Epidermal melanocyte (primary cell): ENCODE data around the gene FAM81A.
"Not testable (repeated sequence)": the region's sequence is repeated elsewhere in the genome, so short reads cannot be mapped to it uniquely, and the experiment has no call there.

Experiments
- DNase-seq: peaks from one replicate; pipeline ENCODE4 v3.0.0; 2011; ENCODE audit warnings: low spot score; ENCODE audit not compliant: insufficient read length

FAM81A gene

GRCh38 chr15:59424616-59425015 lies 13.4 kb upstream of the FAM81A start:
- DNase-seq: no peak

GRCh38 chr15:59428898-59429297 lies 9.1 kb upstream of the FAM81A start:
- DNase-seq: not testable (repeated sequence)

- no peak for DNase-seq
Measured at GRCh38 chr15:59432389-59432788, 5.6 kb upstream of the FAM81A start.

GRCh38 chr15:59434481-59434880 lies 3.5 kb upstream of the FAM81A start:
- no peak for DNase-seq

- no peak for DNase-seq
Measured at GRCh38 chr15:59436774-59437141, 1.2 kb upstream of the FAM81A start.

GRCh38 chr15:59437142-59437816 lies 707 bp upstream of the FAM81A start:
- DNase-seq: no peak

- no peak for DNase-seq
Measured at GRCh38 chr15:59438625-59439290, 772 bp downstream of the FAM81A start.

- no peak for DNase-seq
Measured at GRCh38 chr15:59439576-59439975, 1.6 kb downstream of the FAM81A start.

GRCh38 chr15:59443341-59444072 lies 5.5 kb downstream of the FAM81A start:
- no peak for DNase-seq

- DNase-seq: no peak
Measured at GRCh38 chr15:59444081-59444835, 6.3 kb downstream of the FAM81A start.

GRCh38 chr15:59444980-59445545 lies 7.1 kb downstream of the FAM81A start:
- DNase-seq: no peak

- DNase-seq: no peak
Measured at GRCh38 chr15:59446232-59446957, 8.4 kb downstream of the FAM81A start.

- no peak for DNase-seq
Measured at GRCh38 chr15:59447367-59447766, 9.4 kb downstream of the FAM81A start.

GRCh38 chr15:59448871-59449270 lies 10.9 kb downstream of the FAM81A start:
- no peak for DNase-seq

GRCh38 chr15:59453474-59454215 lies 15.7 kb downstream of the FAM81A start:
- DNase-seq: no peak

- no peak for DNase-seq
Measured at GRCh38 chr15:59456114-59456513, 18.1 kb downstream of the FAM81A start.

GRCh38 chr15:59457103-59457502 lies 19.1 kb downstream of the FAM81A start:
- no peak for DNase-seq

GRCh38 chr15:59461521-59461920 lies 23.5 kb downstream of the FAM81A start:
- DNase-seq: no peak

- DNase-seq: no peak
Measured at GRCh38 chr15:59473226-59473625, 35.2 kb downstream of the FAM81A start.

- not testable (repeated sequence) for DNase-seq
Measured at GRCh38 chr15:59475161-59475560, 37.2 kb downstream of the FAM81A start.
